Hepatic stellate cell (primary cell): ENCODE measurements around the gene NRP2.

Source experiments
- DNase-seq: peaks from one replicate; pipeline ENCODE4 v3.0.0; 2011; ENCODE audit warnings: low spot score

NRP2 gene

GRCh38 chr2:205660521-205661124 is 21.7 kb upstream of the NRP2 start:
- peak; percentile 58 for DNase-seq

DNA sequence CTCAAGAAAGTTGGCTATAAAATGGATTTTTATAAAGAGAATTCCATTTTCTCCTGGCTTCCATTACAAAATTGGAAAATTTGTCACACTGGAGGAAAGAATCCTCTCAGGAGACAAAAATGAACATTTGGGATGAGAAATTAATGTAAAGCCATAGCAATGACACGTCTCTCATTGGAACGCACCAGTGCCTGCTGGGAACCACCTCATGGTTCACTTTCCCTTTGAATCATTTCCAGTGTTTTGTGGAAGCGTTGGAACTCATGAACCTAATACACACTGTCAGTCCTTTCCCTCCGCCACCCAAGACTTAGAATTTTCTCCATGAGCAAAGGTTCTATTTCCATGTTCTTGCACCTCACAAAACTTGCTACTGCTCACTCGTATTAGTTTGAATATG is 21.0 kb upstream of the NRP2 start:
- no peak for DNase-seq

DNA sequence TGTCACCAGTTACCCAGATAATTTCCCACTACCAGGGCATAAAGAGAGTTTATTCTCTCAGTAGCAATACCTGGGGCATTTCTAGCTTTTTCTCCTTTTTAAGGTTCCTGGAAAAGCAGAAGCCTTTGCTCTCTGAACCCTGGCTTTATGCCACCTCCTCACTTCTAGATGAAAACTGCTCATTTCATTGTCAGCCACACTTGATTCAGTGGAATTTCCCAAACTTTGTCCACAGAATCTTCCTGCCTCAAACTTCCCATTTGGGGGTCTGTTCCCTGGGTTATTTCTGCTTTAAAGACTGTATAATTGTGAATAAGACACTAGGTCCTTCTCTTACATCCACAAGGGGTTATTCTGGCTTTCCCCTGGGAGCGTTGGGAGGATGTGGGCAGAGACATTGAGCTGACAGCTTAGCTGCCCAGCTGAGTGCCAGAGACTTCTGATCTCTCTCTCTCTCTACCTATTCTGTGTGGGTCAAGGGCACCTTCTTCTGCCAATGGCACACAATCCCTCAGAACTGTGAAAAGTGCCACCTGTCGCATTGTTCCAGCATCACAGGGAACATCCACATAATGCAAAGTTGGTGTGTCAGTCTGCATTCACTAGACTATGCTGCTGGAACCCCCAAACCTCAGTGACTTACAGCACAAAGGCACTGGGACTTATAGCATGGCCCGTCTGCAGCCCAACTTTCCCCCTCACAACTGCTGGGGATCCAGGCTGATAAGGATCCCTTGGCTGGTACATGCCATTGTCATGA is 19.9 kb upstream of the NRP2 start:
- no peak for DNase-seq

- no peak for DNase-seq
Measured at GRCh38 chr2:205665791-205666190, 16.5 kb upstream of the NRP2 start.

GRCh38 chr2:205670292-205670691 is 12.0 kb upstream of the NRP2 start:
- DNase-seq: no peak

DNA sequence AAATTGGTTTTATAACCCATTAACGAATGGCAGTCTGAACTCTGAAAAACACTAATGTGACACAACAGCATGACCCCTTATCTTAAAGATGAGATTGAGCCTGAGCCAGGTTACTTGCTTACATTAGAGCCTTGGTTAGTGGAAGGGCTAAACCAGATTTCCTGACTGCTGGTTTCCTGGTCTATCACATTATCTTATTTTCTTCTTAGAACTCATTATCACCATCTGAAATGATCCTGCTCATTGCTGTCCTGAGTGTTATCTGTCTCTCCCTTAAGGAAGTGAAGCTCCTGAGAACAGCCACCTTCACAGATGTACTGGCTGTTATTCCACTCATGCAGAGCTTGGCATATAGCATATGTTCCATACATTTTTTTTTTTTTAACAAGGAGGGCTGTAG is 9.0 kb upstream of the NRP2 start:
- DNase-seq: no peak

DNA sequence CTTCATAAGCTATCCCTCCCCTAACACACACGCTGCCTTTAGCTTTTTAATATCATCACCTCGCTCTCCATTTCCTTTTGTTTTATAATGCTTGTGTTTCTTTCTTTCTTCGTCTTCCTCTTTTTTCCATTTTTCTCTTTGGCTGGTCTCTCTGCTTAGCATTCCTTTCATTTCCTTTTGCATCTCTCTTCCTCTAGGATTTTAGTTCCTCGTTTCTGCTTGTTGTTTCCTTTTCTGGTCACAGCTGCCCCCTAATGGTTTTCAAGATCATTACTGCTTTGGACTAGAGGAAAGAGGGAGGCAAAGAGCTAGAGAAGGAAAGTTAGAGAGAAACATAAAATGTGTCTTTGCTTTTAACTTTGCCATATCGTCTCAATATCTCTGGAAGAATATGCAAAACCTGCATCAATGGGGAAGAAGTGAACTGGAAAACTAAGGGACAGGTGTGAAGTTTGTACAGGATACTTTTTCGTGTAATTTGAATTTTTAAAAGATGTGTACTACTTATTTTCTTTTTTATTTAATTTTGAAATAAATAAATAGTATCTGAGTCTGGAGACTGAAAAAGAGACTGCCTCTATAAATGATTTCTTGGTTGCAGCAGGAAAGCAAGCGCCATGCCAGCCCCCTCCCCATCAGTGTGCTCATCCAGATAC is 6.3 kb upstream of the NRP2 start:
- DNase-seq: peak; percentile 59

DNA sequence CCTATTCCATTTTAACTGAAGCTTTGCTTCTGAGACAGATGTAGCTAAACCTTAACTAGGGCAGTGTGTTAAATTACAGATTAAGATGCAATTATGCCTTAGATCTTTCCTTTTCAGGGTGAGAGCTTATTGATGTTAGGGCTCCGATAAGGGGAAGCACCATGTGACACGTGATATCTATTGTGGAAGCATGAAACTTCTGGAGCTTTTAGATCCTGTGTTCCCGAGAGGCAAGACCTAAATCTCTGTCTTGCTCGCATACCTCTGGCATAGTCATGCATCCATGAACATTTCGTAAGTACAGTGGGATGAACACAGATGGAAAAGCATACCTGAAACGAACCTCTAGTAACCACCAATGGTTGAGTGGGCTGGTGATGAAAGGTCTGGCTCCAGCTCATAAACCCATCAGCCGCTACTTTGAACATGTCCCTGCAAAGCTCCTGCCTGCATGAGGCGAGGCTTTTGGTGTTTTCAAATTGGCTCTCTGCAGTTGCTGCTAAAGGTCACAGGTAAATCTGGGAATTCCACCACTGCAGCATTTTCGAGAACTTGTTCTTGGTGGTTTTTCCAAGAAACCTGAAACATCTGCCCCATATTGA is 3.7 kb upstream of the NRP2 start:
- no peak for DNase-seq

DNA sequence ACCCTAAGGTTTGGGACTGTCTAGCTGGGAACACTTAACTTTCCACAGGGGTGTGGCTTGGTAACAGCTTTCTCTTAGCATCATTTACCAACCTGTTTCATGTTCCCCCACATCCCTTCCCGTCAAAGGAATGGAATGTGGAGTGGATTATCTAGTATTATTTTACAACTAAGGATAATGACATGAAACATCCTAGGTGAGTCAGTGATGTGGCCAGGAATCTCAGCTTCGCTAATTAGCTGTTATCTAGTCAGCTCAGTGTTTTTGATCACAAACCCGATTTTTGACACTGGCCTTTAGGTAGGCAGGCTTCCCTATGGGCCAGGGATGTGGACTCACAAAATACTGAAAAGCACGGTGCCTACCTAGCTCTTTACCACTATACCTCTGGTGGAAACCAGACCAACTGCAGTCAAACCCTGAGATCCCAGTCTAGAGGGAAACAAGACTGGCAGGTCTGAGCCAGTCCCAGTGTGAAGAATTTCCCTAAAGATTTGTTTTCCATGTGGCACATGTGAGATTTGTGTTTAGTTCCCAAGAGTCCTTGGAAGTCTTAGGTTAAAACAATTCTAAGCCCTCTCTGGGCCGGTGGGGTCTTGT is 2.8 kb upstream of the NRP2 start:
- DNase-seq: no peak

GRCh38 chr2:205680067-205680466 is 2.2 kb upstream of the NRP2 start:
- peak; percentile 75 for DNase-seq

DNA sequence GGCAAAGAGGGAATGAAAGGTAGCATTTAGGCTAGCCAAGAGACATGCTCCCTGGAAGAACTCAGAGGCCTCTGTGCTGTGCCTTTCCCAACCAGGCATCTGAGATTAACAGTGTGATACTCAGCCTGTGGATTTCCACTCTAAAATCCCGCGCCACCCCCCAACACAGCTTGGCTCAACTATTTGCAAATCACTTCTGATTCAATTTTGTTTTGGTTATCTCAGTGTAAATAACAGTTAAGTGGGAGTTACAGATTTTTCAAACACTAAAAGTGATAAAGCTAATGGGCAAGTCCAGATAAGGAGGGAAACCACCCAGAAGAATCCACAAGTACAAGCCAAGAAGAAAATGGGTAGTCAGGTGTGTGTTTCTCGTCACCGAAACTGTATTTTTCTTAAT is 1.4 kb upstream of the NRP2 start:
- DNase-seq: no peak

- no peak for DNase-seq
Measured at GRCh38 chr2:205681401-205682238, 681 bp upstream of the NRP2 start.

DNA sequence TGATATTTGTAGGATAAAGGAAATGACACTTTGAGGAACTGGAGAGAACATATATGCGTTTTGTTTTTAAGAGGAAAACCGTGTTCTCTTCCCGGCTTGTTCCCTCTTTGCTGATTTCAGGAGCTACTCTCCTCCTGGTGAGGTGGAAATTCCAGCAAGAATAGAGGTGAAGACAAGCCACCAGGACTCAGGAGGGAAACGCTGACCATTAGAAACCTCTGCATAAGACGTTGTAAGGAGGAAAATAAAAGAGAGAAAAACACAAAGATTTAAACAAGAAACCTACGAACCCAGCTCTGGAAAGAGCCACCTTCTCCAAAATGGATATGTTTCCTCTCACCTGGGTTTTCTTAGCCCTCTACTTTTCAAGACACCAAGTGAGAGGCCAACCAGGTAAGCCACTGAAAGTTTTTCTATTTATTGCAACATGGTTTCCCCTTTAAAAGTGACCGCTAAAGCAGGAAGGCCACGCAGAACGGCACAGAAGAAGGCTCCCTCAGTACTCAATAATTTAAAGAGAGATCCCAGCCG is 735 bp downstream of the NRP2 start:
- DNase-seq: no peak

- DNase-seq: peak; percentile 65
Measured at GRCh38 chr2:205683502-205684367, 1.4 kb downstream of the NRP2 start.

DNA sequence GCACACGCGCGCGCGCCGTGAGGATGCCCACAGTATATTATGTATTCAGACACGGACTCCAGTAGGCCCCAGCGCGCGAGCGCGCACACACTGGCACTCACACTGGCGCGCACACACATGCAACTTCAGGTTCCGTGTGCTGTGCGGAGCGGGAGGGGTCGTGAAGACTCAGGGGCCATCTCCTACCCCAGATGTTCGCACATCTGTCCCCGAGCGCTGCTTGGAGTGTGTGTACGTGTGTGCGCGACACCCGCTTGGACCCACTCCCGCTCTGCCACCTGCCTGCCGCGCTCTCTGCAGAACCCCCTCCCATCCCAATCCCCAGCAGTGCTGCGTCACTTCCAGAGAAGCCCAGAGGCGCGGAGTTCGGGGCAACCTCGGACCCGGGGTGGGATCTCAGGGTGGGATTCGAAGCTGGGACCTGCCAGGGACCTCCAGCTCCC is 2.6 kb downstream of the NRP2 start:
- no peak for DNase-seq

DNA sequence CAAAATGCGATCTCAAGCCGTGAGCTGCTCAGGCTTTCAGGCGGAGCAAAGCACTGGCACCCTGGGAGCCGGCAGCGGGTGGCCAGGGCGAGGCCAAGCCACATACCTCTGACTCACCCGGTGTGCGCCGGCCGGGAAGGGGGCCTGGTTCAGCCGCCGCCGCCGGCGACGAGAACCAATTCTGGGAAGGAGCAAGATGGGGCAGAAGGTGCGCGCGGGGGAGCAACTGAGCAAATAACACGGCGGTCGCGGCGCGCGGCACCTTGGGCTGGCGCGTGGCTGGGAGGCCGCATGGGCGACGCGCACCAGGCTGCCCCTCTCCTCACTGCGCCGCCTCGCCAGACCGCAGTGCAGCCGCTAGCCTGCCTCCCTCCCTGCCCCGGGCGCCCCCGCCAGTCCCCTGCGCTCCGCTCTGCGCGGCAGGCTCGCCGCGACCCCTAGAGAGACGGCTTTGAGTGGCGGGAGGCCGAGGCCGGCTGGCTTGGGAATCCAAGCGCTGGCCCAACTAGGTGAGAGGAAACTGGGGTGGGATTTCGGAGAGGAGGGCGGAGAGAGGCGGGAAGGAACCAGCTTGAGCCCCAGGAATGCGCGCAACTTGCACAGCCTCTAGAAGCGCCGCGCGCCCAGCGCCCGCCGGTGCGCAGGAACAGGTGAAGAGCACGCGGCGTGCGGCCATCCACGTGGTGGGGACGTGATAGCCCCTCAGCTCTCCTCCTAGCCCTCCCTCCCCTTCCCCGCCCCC is 3.2 kb downstream of the NRP2 start:
- peak; percentile 72 for DNase-seq

DNA sequence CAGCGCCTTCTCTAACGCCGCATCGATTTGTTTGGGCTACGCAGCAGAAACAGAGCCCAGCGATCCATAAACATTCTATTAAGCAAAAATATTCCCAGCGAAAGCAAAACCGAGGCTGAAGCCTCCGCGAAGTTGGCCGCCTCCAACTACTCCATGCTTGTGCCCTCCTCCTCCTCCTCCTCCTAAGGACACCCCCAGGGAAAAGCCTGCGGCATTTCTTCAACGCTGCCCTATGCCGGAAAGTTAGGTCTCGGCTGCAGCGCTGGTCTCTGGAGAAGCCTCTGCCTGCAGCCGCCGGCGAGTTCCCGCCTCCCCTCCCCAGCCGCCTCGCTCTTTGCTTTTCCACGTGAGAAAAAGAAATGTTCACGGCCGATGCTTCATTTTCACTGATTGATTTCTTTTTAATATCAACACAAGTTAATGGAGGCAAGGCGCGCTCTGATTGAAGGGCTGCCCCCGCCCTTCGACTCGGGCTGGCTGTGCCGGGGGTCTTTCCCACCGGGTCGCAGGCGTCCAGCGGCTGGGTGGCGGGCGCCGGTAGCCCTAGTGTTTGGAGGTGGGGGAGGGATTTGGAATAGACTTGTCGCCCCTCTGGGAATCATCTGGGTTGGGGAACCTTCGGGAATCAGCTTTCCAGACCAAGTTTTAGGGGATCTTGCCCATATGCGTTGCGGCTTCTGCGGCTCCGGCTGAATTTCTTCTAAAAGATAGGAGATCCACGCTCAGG is 3.9 kb downstream of the NRP2 start:
- peak; percentile 52 for DNase-seq

DNA sequence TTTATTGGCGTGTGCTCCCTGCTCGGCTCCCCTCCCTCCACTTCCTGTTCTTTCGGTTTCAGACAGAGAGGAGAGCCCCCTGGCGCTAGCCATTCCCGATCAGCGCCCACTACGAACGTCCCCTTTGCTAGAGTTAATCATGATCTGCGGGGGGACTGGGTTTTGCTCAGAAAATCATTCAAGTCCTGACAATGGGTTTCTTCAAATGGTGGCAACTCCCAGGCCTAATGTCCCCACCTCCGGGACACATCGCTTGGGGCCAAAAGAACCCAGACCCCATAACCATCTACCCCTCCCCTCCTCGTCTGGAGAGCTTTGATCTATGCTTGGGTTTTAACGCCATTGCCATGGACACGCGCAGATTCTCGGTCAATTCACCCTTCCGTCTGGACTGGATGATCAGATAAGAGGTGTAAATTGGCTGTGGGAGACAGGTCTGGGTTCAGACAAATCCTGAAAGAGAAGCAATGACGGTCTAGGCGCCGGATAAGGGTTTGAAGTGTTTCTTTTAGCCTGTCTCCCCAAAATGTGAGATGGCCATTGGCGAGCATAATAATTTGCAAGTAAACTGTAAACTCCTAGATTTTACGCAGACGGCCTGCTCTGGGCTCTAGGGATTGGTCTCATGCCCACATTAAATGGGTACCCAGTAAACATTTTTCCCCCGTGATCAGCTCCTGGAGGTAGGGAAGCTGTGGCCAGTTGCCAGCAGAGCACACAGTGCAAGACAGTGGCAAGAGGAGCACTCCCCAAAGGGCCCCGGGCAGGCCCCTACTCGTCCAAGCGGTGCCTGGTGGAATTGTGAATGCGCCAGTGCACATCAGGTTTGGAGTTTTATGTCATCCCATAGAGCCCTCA is 4.7 kb downstream of the NRP2 start:
- no peak for DNase-seq
